NB4 (cell line): Measurements from ENCODE around the gene UVRAG.

Source experiments
- POLR2A ChIP-seq: IDR thresholded peaks from 2 replicates; pipeline ENCODE4 v1.6.1; 2011; ENCODE audit warnings: mild to moderate bottlenecking; ENCODE audit not compliant: insufficient read length; ENCODE audit errors: extremely low read depth
- TF ChIP-seq, protein P1 (sequence below): IDR thresholded peaks from one replicate; pipeline ENCODE4 v1.5.1; 2012; ENCODE audit warnings: low read depth, low read length
- TF ChIP-seq, protein P2 (sequence below): IDR thresholded peaks from 2 replicates; pipeline ENCODE4 v1.6.1; 2011; ENCODE audit warnings: low read depth, low read length

DNA sequence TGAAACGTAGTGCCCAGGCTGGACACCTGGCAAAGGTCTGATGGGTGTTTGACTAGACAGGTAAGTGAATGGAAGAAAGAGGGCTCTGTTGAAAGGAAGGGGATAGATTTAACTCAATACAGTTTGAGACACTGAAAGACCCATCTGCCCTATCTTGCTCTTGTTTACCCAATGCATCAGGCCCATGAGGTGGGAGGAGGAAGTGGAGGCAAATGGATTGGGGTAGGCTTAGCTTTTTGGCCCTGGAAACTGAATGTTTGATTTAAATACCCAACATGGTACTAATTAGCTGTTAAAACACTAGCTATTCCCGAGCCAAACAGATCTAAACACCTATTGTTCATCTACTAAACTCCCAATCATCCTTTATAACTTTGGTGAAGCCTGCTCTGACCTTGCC, 3.5 kb upstream of the UVRAG start:
- TF ChIP-seq, protein P1, sequence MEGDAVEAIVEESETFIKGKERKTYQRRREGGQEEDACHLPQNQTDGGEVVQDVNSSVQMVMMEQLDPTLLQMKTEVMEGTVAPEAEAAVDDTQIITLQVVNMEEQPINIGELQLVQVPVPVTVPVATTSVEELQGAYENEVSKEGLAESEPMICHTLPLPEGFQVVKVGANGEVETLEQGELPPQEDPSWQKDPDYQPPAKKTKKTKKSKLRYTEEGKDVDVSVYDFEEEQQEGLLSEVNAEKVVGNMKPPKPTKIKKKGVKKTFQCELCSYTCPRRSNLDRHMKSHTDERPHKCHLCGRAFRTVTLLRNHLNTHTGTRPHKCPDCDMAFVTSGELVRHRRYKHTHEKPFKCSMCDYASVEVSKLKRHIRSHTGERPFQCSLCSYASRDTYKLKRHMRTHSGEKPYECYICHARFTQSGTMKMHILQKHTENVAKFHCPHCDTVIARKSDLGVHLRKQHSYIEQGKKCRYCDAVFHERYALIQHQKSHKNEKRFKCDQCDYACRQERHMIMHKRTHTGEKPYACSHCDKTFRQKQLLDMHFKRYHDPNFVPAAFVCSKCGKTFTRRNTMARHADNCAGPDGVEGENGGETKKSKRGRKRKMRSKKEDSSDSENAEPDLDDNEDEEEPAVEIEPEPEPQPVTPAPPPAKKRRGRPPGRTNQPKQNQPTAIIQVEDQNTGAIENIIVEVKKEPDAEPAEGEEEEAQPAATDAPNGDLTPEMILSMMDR, result no peak
- TF ChIP-seq POLR2A, result no peak
- TF ChIP-seq, protein P2, sequence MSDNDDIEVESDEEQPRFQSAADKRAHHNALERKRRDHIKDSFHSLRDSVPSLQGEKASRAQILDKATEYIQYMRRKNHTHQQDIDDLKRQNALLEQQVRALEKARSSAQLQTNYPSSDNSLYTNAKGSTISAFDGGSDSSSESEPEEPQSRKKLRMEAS, result no peak
